Mesothelial cell of epicardium (in vitro differentiated cells): Measurements from ENCODE around the gene FAM47E. TPM values are rescaled to one million over a fixed set of nuclear protein-coding genes. Genes with fewer than 3 reads are reported as not detected.

ENCODE experiments used
- DNase-seq, 2 experiments: peaks; one replicate each; pipeline ENCODE4 v3.0.0; 2021; ENCODE audit warnings: low spot score in 2 of 2; ENCODE audit not compliant: unreplicated experiment in 2 of 2
- H3K27ac Mint-ChIP-seq: 2 replicates; pipeline ENCODE4 v1.8.0; 2021; ENCODE audit warnings: mixed read lengths
- H3K27me3 Mint-ChIP-seq: 2 replicates; pipeline ENCODE4 v1.8.0; 2021; ENCODE audit warnings: low read depth, mixed read lengths
- H3K36me3 Mint-ChIP-seq: 2 replicates; pipeline ENCODE4 v1.8.0; 2021; ENCODE audit warnings: mixed read lengths
- H3K4me1 Mint-ChIP-seq: 2 replicates; pipeline ENCODE4 v1.8.0; 2021; ENCODE audit warnings: mixed read lengths
- H3K4me3 Mint-ChIP-seq: 2 replicates; pipeline ENCODE4 v1.8.0; 2021; ENCODE audit warnings: mild to moderate bottlenecking, moderate library complexity, mixed read lengths
- H3K9me3 Mint-ChIP-seq: 2 replicates; pipeline ENCODE4 v1.8.0; 2021; ENCODE audit warnings: mixed read lengths
- CTCF ChIP-seq: fragments of 200-600 bp; sonication (generic); IDR thresholded peaks from one replicate; pipeline ENCODE4 v1.5.0; 2021; ENCODE audit warnings: antibody characterized with exemption; ENCODE audit not compliant: unreplicated experiment
- total RNA-seq: library from RNA; stranded (reverse); gene quantifications from 3 replicates; pipeline ENCODE4 v1.2.1, GENCODE V29; 2021

FAM47E gene
- total RNA-seq, 1 donor from 2014 or later: 1.2 TPM

- Mint-ChIP-seq H3K27ac (no peak overlapping the region), H3K4me1 (no peaks in the 10 kb centered on the region), H3K4me3 (no peak overlapping the region), H3K27me3 (peaks cover 23% of the 10 kb centered on the region), H3K36me3 (no peaks in the 10 kb centered on the region), H3K9me3 (no peaks in the 10 kb centered on the region)
- no peak for DNase-seq
- TF ChIP-seq CTCF: no peak
These were observed 6.3 kb downstream of the FAM47E start for GRCh38 chr4:76257824-76258223.

- H3K9me3 Mint-ChIP-seq: no peaks in the 10 kb centered on the region
- no peaks in the 10 kb centered on the region for H3K4me1 Mint-ChIP-seq
- H3K27me3 Mint-ChIP-seq: peaks cover 8% of the 10 kb centered on the region
- no peak for TF ChIP-seq CTCF
- H3K36me3 Mint-ChIP-seq: no peaks in the 10 kb centered on the region
- no peak for DNase-seq
- H3K27ac Mint-ChIP-seq: no peak overlapping the region
- no peak overlapping the region for H3K4me3 Mint-ChIP-seq
These were observed 9.1 kb downstream of the FAM47E start for GRCh38 chr4:76260571-76260970.

GRCh38 chr4:76265631-76266218 is 14.2 kb downstream of the FAM47E start:
- Mint-ChIP-seq H3K4me1 (no peaks in the 10 kb centered on the region), H3K27me3 (peaks cover 5% of the 10 kb centered on the region), H3K27ac (no peak overlapping the region), H3K36me3 (no peaks in the 10 kb centered on the region), H3K9me3 (no peaks in the 10 kb centered on the region), H3K4me3 (no peak overlapping the region)
- TF ChIP-seq CTCF: no peak
- DNase-seq: no peak

- no peaks in the 10 kb centered on the region for H3K36me3 Mint-ChIP-seq
- H3K4me3 Mint-ChIP-seq: no peak overlapping the region
- no peaks in the 10 kb centered on the region for H3K4me1 Mint-ChIP-seq
- no peak overlapping the region for H3K27ac Mint-ChIP-seq
- TF ChIP-seq CTCF: no peak
- H3K9me3 Mint-ChIP-seq: no peaks in the 10 kb centered on the region
- no peak for DNase-seq
- peaks cover 3% of the 10 kb centered on the region for H3K27me3 Mint-ChIP-seq
These were observed 15.1 kb downstream of the FAM47E start for GRCh38 chr4:76266627-76267026.

GRCh38 chr4:76267811-76268210 is 16.3 kb downstream of the FAM47E start:
- no peak for TF ChIP-seq CTCF
- no peak overlapping the region for H3K27ac Mint-ChIP-seq
- no peaks in the 10 kb centered on the region for H3K4me1 Mint-ChIP-seq
- no peaks in the 10 kb centered on the region for H3K36me3 Mint-ChIP-seq
- DNase-seq: no peak
- peaks cover 2% of the 10 kb centered on the region for H3K27me3 Mint-ChIP-seq
- no peaks in the 10 kb centered on the region for H3K9me3 Mint-ChIP-seq
- H3K4me3 Mint-ChIP-seq: no peak overlapping the region
